Endothelial cell (in vitro differentiated cells): ENCODE results near the gene DNAJB8. TPM values are rescaled to one million over a fixed set of nuclear protein-coding genes. Genes with fewer than 3 reads are reported as not detected.

ENCODE experiments used
- DNase-seq: peaks from one replicate; pipeline ENCODE4 v3.0.0; 2021; ENCODE audit warnings: low spot score
- H3K27ac Mint-ChIP-seq: one replicate; pipeline ENCODE4 v1.8.0; 2021; ENCODE audit warnings: mixed read lengths, inconsistent platforms; ENCODE audit not compliant: unreplicated experiment
- H3K27me3 Mint-ChIP-seq: one replicate; pipeline ENCODE4 v1.8.0; 2021; ENCODE audit warnings: mild to moderate bottlenecking, moderate library complexity, mixed read lengths, inconsistent platforms; ENCODE audit not compliant: unreplicated experiment
- H3K36me3 Mint-ChIP-seq: one replicate; pipeline ENCODE4 v1.8.0; 2021; ENCODE audit warnings: mild to moderate bottlenecking, low read depth, mixed read lengths, inconsistent platforms; ENCODE audit not compliant: unreplicated experiment
- H3K4me1 Mint-ChIP-seq: one replicate; pipeline ENCODE4 v1.8.0; 2021; ENCODE audit warnings: mild to moderate bottlenecking, mixed read lengths, inconsistent platforms; ENCODE audit not compliant: unreplicated experiment
- H3K4me3 Mint-ChIP-seq: one replicate; pipeline ENCODE4 v1.8.0; 2021; ENCODE audit warnings: mild to moderate bottlenecking, mixed read lengths, inconsistent platforms; ENCODE audit not compliant: unreplicated experiment
- H3K9me3 Mint-ChIP-seq: one replicate; pipeline ENCODE4 v1.8.0; 2021; ENCODE audit warnings: mixed read lengths, inconsistent platforms; ENCODE audit not compliant: unreplicated experiment
- CTCF ChIP-seq: fragments of 200-600 bp; sonication (generic); IDR thresholded peaks from one replicate; pipeline ENCODE4 v1.5.0; 2021; ENCODE audit warnings: antibody characterized with exemption; ENCODE audit not compliant: unreplicated experiment
- total RNA-seq: library from RNA; stranded (reverse); fragmentation: NEBNext Ultra II Directional; extraction: Animal tissue kit (Norgen Biotek cat#: 25700); gene quantifications from one replicate; pipeline ENCODE4 v1.2.1, GENCODE V29; 2021; ENCODE audit not compliant: unreplicated experiment

Gene DNAJB8
- total RNA-seq, 1 donor from 2014 or later: not detected

GRCh38 chr3:128430301-128430700 is 36.4 kb downstream of the DNAJB8 start:
- Mint-ChIP-seq H3K36me3 (peaks cover 7% of the 10 kb centered on the region), H3K27me3 (peaks cover 27% of the 10 kb centered on the region), H3K9me3 (no peaks in the 10 kb centered on the region), H3K4me3 (no peak overlapping the region), H3K4me1 (peaks cover 10% of the 10 kb centered on the region), H3K27ac (no peak overlapping the region)
- DNase-seq: no peak
- no peak for TF ChIP-seq CTCF

GRCh38 chr3:128429751-128430150 is 36.9 kb downstream of the DNAJB8 start:
- H3K9me3 Mint-ChIP-seq: no peaks in the 10 kb centered on the region
- DNase-seq: no peak
- H3K36me3 Mint-ChIP-seq: peaks cover 7% of the 10 kb centered on the region
- no peak overlapping the region for H3K27ac Mint-ChIP-seq
- peaks cover 10% of the 10 kb centered on the region for H3K4me1 Mint-ChIP-seq
- TF ChIP-seq CTCF: no peak
- peaks cover 28% of the 10 kb centered on the region for H3K27me3 Mint-ChIP-seq
- H3K4me3 Mint-ChIP-seq: no peak overlapping the region

DNA sequence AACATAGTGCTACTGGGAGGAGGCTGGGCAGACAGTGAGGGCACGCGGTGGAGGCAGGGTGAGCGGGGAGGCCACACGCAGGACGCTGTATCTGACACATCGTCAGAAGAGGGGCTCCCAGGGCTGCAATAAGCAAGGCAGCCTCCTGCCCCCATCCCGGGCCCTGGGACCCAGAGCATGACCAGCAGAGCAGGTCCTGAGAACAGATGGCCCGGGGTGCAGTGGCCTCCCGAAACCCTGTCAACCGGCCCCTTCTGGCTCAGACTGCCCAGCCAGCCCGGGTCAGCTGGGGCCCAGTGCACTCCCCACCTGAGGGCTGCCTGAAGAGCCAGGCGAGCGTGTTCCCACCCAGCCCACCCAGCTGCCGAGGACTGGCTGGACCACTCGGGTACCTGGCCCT is 37.4 kb downstream of the DNAJB8 start:
- no peak overlapping the region for H3K4me3 Mint-ChIP-seq
- H3K27ac Mint-ChIP-seq: no peak overlapping the region
- no peak for DNase-seq
- no peaks in the 10 kb centered on the region for H3K9me3 Mint-ChIP-seq
- H3K36me3 Mint-ChIP-seq: peaks cover 7% of the 10 kb centered on the region
- H3K27me3 Mint-ChIP-seq: peaks cover 32% of the 10 kb centered on the region
- no peak for TF ChIP-seq CTCF
- H3K4me1 Mint-ChIP-seq: peaks cover 10% of the 10 kb centered on the region

- peaks cover 33% of the 10 kb centered on the region for H3K27me3 Mint-ChIP-seq
- no peak overlapping the region for H3K27ac Mint-ChIP-seq
- no peak for DNase-seq
- H3K9me3 Mint-ChIP-seq: no peaks in the 10 kb centered on the region
- no peak for TF ChIP-seq CTCF
- H3K36me3 Mint-ChIP-seq: peaks cover 7% of the 10 kb centered on the region
- H3K4me1 Mint-ChIP-seq: peaks cover 10% of the 10 kb centered on the region
- peak overlapping the region; percentile 65 for H3K4me3 Mint-ChIP-seq
These were observed 38.5 kb downstream of the DNAJB8 start for GRCh38 chr3:128427872-128428822.

DNA sequence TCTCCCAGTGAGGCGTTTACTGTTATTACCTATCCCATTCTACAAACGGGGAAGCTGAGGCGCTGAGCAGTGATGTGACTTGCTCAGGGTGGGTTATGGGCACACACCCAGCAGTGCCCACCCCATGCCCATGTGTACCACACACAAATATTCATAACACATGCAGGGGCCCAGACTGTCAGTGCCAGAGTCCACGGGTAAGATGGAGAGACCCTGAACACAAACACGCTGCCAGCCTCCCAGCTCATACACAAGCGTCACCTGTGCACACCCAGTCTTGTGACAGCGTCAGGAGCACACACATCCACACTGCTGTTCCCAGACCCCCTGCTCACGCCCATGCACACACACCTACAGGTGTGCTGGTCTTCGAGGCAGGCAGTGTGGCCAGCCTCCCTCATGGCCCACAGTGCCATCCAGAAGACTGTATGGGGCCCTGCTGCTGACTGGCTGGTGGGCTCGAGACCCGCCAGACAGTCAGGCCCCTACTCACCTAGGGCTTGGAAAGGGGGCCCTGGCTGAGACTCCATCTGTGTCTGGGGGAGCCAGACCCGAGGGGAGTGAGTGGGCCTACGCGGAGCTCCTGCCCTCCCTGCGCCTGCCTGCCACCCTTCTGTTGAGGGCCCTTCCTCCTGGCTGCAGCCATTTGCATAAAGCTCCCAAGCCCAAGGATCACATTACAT is 39.4 kb downstream of the DNAJB8 start:
- Mint-ChIP-seq H3K4me3 (no peak overlapping the region), H3K27me3 (peaks cover 30% of the 10 kb centered on the region), H3K4me1 (peaks cover 8% of the 10 kb centered on the region)

More for the DNA sequence above, 39.4 kb downstream of the DNAJB8 start:
- Mint-ChIP-seq H3K27ac (no peak overlapping the region), H3K36me3 (peaks cover 7% of the 10 kb centered on the region), H3K9me3 (no peaks in the 10 kb centered on the region)
- no peak for DNase-seq
- no peak for TF ChIP-seq CTCF
